Activated CD8-positive, alpha-beta memory T cell treated with anti-CD3 and anti-CD28 coated beads for 4 hours (primary cell): ENCODE results near the gene TANC1.

Experiments used
- DNase-seq, 2 donors: peaks; one replicate each; pipeline ENCODE4 v3.0.0-alpha.2; 2020; ENCODE audit warnings: low read depth in 2 of 2

TANC1 gene

GRCh38 chr2:159224061-159224813, 255.8 kb downstream of the TANC1 start:
- DNase-seq = no peak

- no peak for DNase-seq
These were observed 256.9 kb downstream of the TANC1 start for GRCh38 chr2:159225025-159226016.

- peak in 1 of 2 donors; percentile 10 for DNase-seq
These were observed 257.6 kb downstream of the TANC1 start for GRCh38 chr2:159226059-159226461.

- DNase-seq = no peak
These were observed 258.4 kb downstream of the TANC1 start for GRCh38 chr2:159226608-159227385.

- no peak for DNase-seq
These were observed 259.0 kb downstream of the TANC1 start for GRCh38 chr2:159227467-159227866.

- DNase-seq = no peak
These were observed 259.7 kb downstream of the TANC1 start for GRCh38 chr2:159228081-159228581.

GRCh38 chr2:159229476-159230144, 261.2 kb downstream of the TANC1 start:
- DNase-seq = no peak

- DNase-seq = no peak
These were observed 261.9 kb downstream of the TANC1 start for GRCh38 chr2:159230145-159230877.

- DNase-seq = no peak
These were observed 264.2 kb downstream of the TANC1 start for GRCh38 chr2:159232456-159233170.

GRCh38 chr2:159234868-159235267, 266.4 kb downstream of the TANC1 start:
- no peak for DNase-seq

- no peak for DNase-seq
These were observed 275.1 kb downstream of the TANC1 start for GRCh38 chr2:159243529-159243928.

- DNase-seq = no peak
These were observed 278.0 kb downstream of the TANC1 start for GRCh38 chr2:159246325-159246988.

GRCh38 chr2:159249990-159250715, 281.7 kb downstream of the TANC1 start:
- no peak for DNase-seq

- no peak for DNase-seq
These were observed 283.1 kb downstream of the TANC1 start for GRCh38 chr2:159251296-159252173.

- no peak for DNase-seq
These were observed 284.5 kb downstream of the TANC1 start for GRCh38 chr2:159252905-159253304.

GRCh38 chr2:159256159-159256558, 287.7 kb downstream of the TANC1 start:
- DNase-seq = no peak

GRCh38 chr2:159262226-159262625, 293.8 kb downstream of the TANC1 start:
- DNase-seq = no peak

- DNase-seq = no peak
These were observed 294.5 kb downstream of the TANC1 start for GRCh38 chr2:159262904-159263303.
